Stimulated activated CD8-positive, alpha-beta memory T cell treated with anti-CD3 and anti-CD28 coated beads, Interleukin-12 subunit alpha, Interleukin-12 subunit beta, amount 100 ng/mL, for 4 hours (primary cell): ENCODE measurements around the gene DNAI2.

Source experiments
- DNase-seq: peaks from one replicate; pipeline ENCODE4 v3.0.0-alpha.2; 2020; ENCODE audit warnings: low read depth

DNAI2 gene

GRCh38 chr17:74339537-74340195, 65.6 kb downstream of the DNAI2 start:
- no peak for DNase-seq

- DNase-seq: no peak
These were observed 66.5 kb downstream of the DNAI2 start for GRCh38 chr17:74340470-74341023.

- DNase-seq: no peak
These were observed 68.2 kb downstream of the DNAI2 start for GRCh38 chr17:74342224-74342623.

GRCh38 chr17:74343121-74343520, 69.1 kb downstream of the DNAI2 start:
- no peak for DNase-seq

- DNase-seq: no peak
These were observed 69.7 kb downstream of the DNAI2 start for GRCh38 chr17:74343526-74344284.

GRCh38 chr17:74344658-74345057, 70.6 kb downstream of the DNAI2 start:
- DNase-seq: no peak

- DNase-seq: no peak
These were observed 71.6 kb downstream of the DNAI2 start for GRCh38 chr17:74345433-74346241.

- DNase-seq: no peak
These were observed 73.6 kb downstream of the DNAI2 start for GRCh38 chr17:74347646-74348045.

GRCh38 chr17:74349120-74349519, 75.1 kb downstream of the DNAI2 start:
- DNase-seq: no peak

GRCh38 chr17:74350486-74350885, 76.5 kb downstream of the DNAI2 start:
- DNase-seq: no peak

- no peak for DNase-seq
These were observed 77.6 kb downstream of the DNAI2 start for GRCh38 chr17:74351552-74352210.

GRCh38 chr17:74353446-74354060, 79.5 kb downstream of the DNAI2 start:
- no peak for DNase-seq

GRCh38 chr17:74354123-74354522, 80.1 kb downstream of the DNAI2 start:
- DNase-seq: no peak

GRCh38 chr17:74354561-74354960, 80.5 kb downstream of the DNAI2 start:
- no peak for DNase-seq

GRCh38 chr17:74355065-74355464, 81.0 kb downstream of the DNAI2 start:
- no peak for DNase-seq

GRCh38 chr17:74356646-74357465, 82.8 kb downstream of the DNAI2 start:
- DNase-seq: no peak

- DNase-seq: no peak
These were observed 83.4 kb downstream of the DNAI2 start for GRCh38 chr17:74357466-74357809.

GRCh38 chr17:74358697-74359096, 84.7 kb downstream of the DNAI2 start:
- no peak for DNase-seq

GRCh38 chr17:74359916-74360315, 85.9 kb downstream of the DNAI2 start:
- no peak for DNase-seq

GRCh38 chr17:74360899-74361229, 86.8 kb downstream of the DNAI2 start:
- DNase-seq: no peak
